ENCODE results near the gene KLHL33.
A peak's percentile ranks its signal among the peaks of the same experiment; 100 is the strongest.

The KLHL33 gene

GRCh38 chr14:20400965-20401593, 34.9 kb downstream of the KLHL33 start:
- TF ChIP-seq ZNF433 (tag by site-specific recombination; IDR thresholded peaks at IDR 0.05; ENCODE audit: low read depth), result no peak
- TF ChIP-seq SP3 (tag by site-specific recombination; IDR thresholded peaks at IDR 0.05), result no peak
- TF ChIP-seq ZNF366 (tag by site-specific recombination; conservative IDR thresholded peaks at IDR 0.05), result 0 out of 2 replicates have a peak, but pooled peaks have one; percentile 51
- TF ChIP-seq KLF8 (tag by site-specific recombination; IDR thresholded peaks at IDR 0.05), result 0 out of 2 replicates have a peak, but pooled peaks have one; percentile 27
- TF ChIP-seq ZNF626 (tag by site-specific recombination; IDR thresholded peaks at IDR 0.05), result no peak
- TF ChIP-seq SP2 (tag by site-specific recombination; IDR thresholded peaks at IDR 0.05), result no peak
- no peak overlapping the region for H3K27ac ChIP-seq (ENCODE audit: extremely low read depth, low read depth, low read length)
- H3K9me3 ChIP-seq (ENCODE audit: control insufficient read depth, insufficient read depth, low read depth, low read length), result no peaks in the 10 kb centered on the region
- H3K4me1 ChIP-seq (ENCODE audit: control insufficient read depth, insufficient read depth, low read length), result no peaks in the 10 kb centered on the region
- H3K4me3 ChIP-seq (ENCODE audit: low read depth, low read length), result no peak overlapping the region
- ChIA-PET POLR2A (interaction anchor here (1.5 kb wide), 1 partner anchor 60 kb away, joined by 5 read pairs; the partner anchor contains the start of gene PIP4P1), CTCF (interaction anchor here (0.6 to 2.0 kb wide), 5 partner anchors 10 to 290 kb away, joined by 3 to 7 read pairs (median 3); no protein-coding TSS in a partner anchor)
- H3K36me3 ChIP-seq (ENCODE audit: control insufficient read depth in 2 of 2, insufficient read depth in 1 of 2, low read length in 2 of 2), result peaks cover 38 to 53% of the 10 kb centered on the region in 2 experiments

- TF ChIP-seq EGR2 (tag by site-specific recombination; IDR thresholded peaks at IDR 0.05; ENCODE audit: low read depth) (no peak), ZNF561 (tag by site-specific recombination; IDR thresholded peaks at IDR 0.05; ENCODE audit: borderline replicate concordance) (no peak), HOXA7 (CRISPR knock-in tag; IDR thresholded peaks at IDR 0.05; ENCODE audit: borderline replicate concordance) (no peak), ZFP3 (tag by site-specific recombination; IDR thresholded peaks at IDR 0.05; ENCODE audit: low read depth) (no peak), ZNF571 (tag by site-specific recombination; IDR thresholded peaks at IDR 0.05) (no peak), ZNF16 (tag by site-specific recombination; IDR thresholded peaks at IDR 0.05; ENCODE audit: low read depth) (no peak), GLIS1 (tag by site-specific recombination; IDR thresholded peaks at IDR 0.05) (no peak)
- Histone ChIP-seq H3K4me1 (ENCODE audit: control insufficient read depth, insufficient read depth, low read length) (no peaks in the 10 kb centered on the region), H3K27ac (ENCODE audit: extremely low read depth, low read depth, low read length) (no peak overlapping the region), H3K4me3 (ENCODE audit: low read depth, low read length) (no peak overlapping the region), H3K9me3 (ENCODE audit: control insufficient read depth, insufficient read depth, low read depth, low read length) (no peaks in the 10 kb centered on the region), H3K36me3 (ENCODE audit: control insufficient read depth in 2 of 2, insufficient read depth in 1 of 2, low read length in 2 of 2) (peaks cover 40 to 56% of the 10 kb centered on the region in 2 experiments)
- ChIA-PET POLR2A (interaction anchor here (1.5 kb wide), 1 partner anchor 61 kb away, joined by 5 read pairs; the partner anchor contains the start of gene PIP4P1), CTCF (interaction anchor here (0.7 to 2.0 kb wide), 3 partner anchors 9 to 73 kb away, joined by 3 to 7 read pairs (median 4); no protein-coding TSS in a partner anchor)
Observed at GRCh38 chr14:20400589-20400964, 35.4 kb downstream of the KLHL33 start.

- TF ChIP-seq ZNF449 (tag by site-specific recombination; IDR thresholded peaks at IDR 0.05), result no peak
- TF ChIP-seq ZNF560 (tag by site-specific recombination; IDR thresholded peaks at IDR 0.05; ENCODE audit: borderline replicate concordance), result no peak
- no peak for TF ChIP-seq ZNF596 (tag by site-specific recombination; IDR thresholded peaks at IDR 0.05)
- TF ChIP-seq ZNF837 (tag by site-specific recombination; IDR thresholded peaks at IDR 0.05), result no peak
- TF ChIP-seq PRDM6 (tag by site-specific recombination; IDR thresholded peaks at IDR 0.05), result no peak
- no peak for TF ChIP-seq ZNF174 (tag by site-specific recombination; IDR thresholded peaks at IDR 0.05)
- TF ChIP-seq ZNF664 (tag by site-specific recombination; IDR thresholded peaks at IDR 0.05), result no peak
- no peak for TF ChIP-seq GLI2 (tag by site-specific recombination; IDR thresholded peaks at IDR 0.05; ENCODE audit: borderline replicate concordance, low read depth)
- no peak for TF ChIP-seq ZNF704 (tag by site-specific recombination; IDR thresholded peaks at IDR 0.05)
- no peak for TF ChIP-seq SP2 (tag by site-specific recombination; IDR thresholded peaks at IDR 0.05)
- TF ChIP-seq ZNF184 (tag by site-specific recombination; IDR thresholded peaks at IDR 0.05), result no peak
- TF ChIP-seq KLF7 (tag by site-specific recombination; IDR thresholded peaks at IDR 0.05; ENCODE audit: borderline replicate concordance), result no peak
- no peak for TF ChIP-seq KLF16 (tag by site-specific recombination; IDR thresholded peaks at IDR 0.05)
- no peak for TF ChIP-seq ZNF121 (tag by site-specific recombination; IDR thresholded peaks at IDR 0.05)
- POLR2A ChIA-PET, result no interaction called here
Observed at GRCh38 chr14:20397511-20397910, 38.5 kb downstream of the KLHL33 start.

More at GRCh38 chr14:20397511-20397910, 38.5 kb downstream of the KLHL33 start:
- Histone ChIP-seq H3K9me3 (ENCODE audit: control insufficient read depth, insufficient read depth, low read depth, low read length) (no peaks in the 10 kb centered on the region), H3K4me1 (ENCODE audit: control insufficient read depth, insufficient read depth, low read length) (no peaks in the 10 kb centered on the region), H3K27ac (ENCODE audit: extremely low read depth, low read depth, low read length) (no peak overlapping the region), H3K4me3 (ENCODE audit: low read depth, low read length) (no peak overlapping the region), H3K36me3 (ENCODE audit: control insufficient read depth in 2 of 2, insufficient read depth in 1 of 2, low read length in 2 of 2) (peaks cover 44 to 48% of the 10 kb centered on the region in 2 experiments)
- CTCF ChIA-PET, result interaction anchor here (0.6 to 2.8 kb wide), 3 partner anchors 17 to 598 kb away, joined by 3 to 10 read pairs (median 4); no protein-coding TSS in a partner anchor
